GM12878 (cell line): ENCODE data around the gene PRUNE2.

Experiments used
- CBX5 ChIP-seq: sonication (generic); IDR thresholded peaks from 2 replicates; pipeline ENCODE4 v1.6.1; 2016; ENCODE audit warnings: low read depth, moderate library complexity, mild to moderate bottlenecking, inconsistent platforms
- CREM ChIP-seq: IDR thresholded peaks from 2 replicates; pipeline ENCODE4 v1.6.1; 2014; ENCODE audit warnings: antibody characterized with exemption, low read depth
- EP300 ChIP-seq, 2 experiments: fragments of 150-350 bp in 1 of 2; IDR thresholded peaks; 2 replicates each; pipeline ENCODE4 v1.6.1; 2011 to 2012; ENCODE audit warnings: low read depth in 2 of 2, low read length in 2 of 2, borderline replicate concordance in 1 of 2, improper control_type of control experiment in 1 of 2, inconsistent platforms in 1 of 2; ENCODE audit not compliant: control insufficient read depth in 1 of 2
- HCFC1 ChIP-seq: fragments of 150-350 bp; IDR thresholded peaks from 2 replicates; pipeline ENCODE4 v1.6.1; 2014; ENCODE audit warnings: low read length
- JUNB ChIP-seq: IDR thresholded peaks from 2 replicates; pipeline ENCODE4 v1.6.1; 2016; ENCODE audit warnings: antibody characterized with exemption, mild to moderate bottlenecking
- JUND ChIP-seq: IDR thresholded peaks from 2 replicates; pipeline ENCODE4 v1.6.1; 2012; ENCODE audit warnings: low read depth, mild to moderate bottlenecking, low read length, improper control_type of control experiment, moderate library complexity
- POLR2A ChIP-seq: IDR thresholded peaks from 2 replicates; pipeline ENCODE4 v1.6.1; 2011; ENCODE audit warnings: low read depth, mild to moderate bottlenecking, low read length
- SMAD1 ChIP-seq: fragments of 450-650 bp; IDR thresholded peaks from 2 replicates; pipeline ENCODE4 v1.6.1; 2018; ENCODE audit warnings: mild to moderate bottlenecking, low read depth; ENCODE audit not compliant: partially characterized antibody
- SMAD5 ChIP-seq: IDR thresholded peaks from 2 replicates; pipeline ENCODE4 v1.6.1; 2016; ENCODE audit warnings: antibody characterized with exemption, low read depth
- WRNIP1 ChIP-seq: IDR thresholded peaks from 2 replicates; pipeline ENCODE4 v1.6.1; 2011; ENCODE audit warnings: low read depth, low read length, improper control_type of control experiment, borderline replicate concordance
- TF ChIP-seq, protein P1 (sequence below), 3 experiments: IDR thresholded peaks in 2 of 3; conservative IDR thresholded peaks in 1 of 3; 2 replicates each; pipeline ENCODE4 v1.5.1; 2011; ENCODE audit warnings: low read depth in 3 of 3, low read length in 3 of 3, mild to moderate bottlenecking in 3 of 3, control low read depth in 2 of 3, moderate library complexity in 2 of 3, inconsistent platforms in 1 of 3, mixed read lengths in 1 of 3; ENCODE audit not compliant: control insufficient read depth in 2 of 3, insufficient read depth in 1 of 3; ENCODE audit errors: extremely low read depth in 1 of 3
- TF ChIP-seq, protein P2 (sequence below): fragments of 450-650 bp; IDR thresholded peaks from 2 replicates; pipeline ENCODE4 v1.6.1; 2016; ENCODE audit warnings: mild to moderate bottlenecking, moderate library complexity, borderline replicate concordance
- TF ChIP-seq, protein P3 (sequence below): fragments of 450-650 bp; IDR thresholded peaks from 2 replicates; pipeline ENCODE4 v1.6.1; 2016; ENCODE audit warnings: mild to moderate bottlenecking

DNA sequence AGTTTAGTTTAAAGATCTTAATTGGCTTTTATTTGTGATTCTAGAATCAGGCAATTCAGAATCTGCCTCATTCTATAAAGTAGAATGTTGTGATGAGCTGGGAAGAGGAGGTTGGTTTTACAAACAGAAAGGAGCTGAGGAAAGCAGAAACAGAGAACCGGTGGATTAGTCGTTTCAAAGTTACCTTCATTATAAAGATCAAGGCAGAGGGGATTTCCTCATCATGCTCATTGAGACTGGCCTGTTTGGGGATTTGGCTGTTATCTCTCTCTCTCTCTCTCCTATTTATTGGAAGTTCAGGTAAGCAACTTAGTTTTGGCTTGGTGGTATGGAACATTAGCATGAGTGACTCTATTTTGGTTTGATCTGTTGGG lies 313.0 kb downstream of the PRUNE2 start:
- TF ChIP-seq SMAD5 (no peak), SMAD1 (no peak), JUNB (no peak), POLR2A (no peak), CREM (no peak), EP300 (IDR thresholded peaks at IDR 0.05; ENCODE audit: borderline replicate concordance in 1 of 2, control insufficient read depth in 1 of 2, low read depth in 2 of 2, low read length in 2 of 2) (no peak), WRNIP1 (no peak), JUND (no peak), HCFC1 (no peak), CBX5 (no peak)
- TF ChIP-seq, protein P1, sequence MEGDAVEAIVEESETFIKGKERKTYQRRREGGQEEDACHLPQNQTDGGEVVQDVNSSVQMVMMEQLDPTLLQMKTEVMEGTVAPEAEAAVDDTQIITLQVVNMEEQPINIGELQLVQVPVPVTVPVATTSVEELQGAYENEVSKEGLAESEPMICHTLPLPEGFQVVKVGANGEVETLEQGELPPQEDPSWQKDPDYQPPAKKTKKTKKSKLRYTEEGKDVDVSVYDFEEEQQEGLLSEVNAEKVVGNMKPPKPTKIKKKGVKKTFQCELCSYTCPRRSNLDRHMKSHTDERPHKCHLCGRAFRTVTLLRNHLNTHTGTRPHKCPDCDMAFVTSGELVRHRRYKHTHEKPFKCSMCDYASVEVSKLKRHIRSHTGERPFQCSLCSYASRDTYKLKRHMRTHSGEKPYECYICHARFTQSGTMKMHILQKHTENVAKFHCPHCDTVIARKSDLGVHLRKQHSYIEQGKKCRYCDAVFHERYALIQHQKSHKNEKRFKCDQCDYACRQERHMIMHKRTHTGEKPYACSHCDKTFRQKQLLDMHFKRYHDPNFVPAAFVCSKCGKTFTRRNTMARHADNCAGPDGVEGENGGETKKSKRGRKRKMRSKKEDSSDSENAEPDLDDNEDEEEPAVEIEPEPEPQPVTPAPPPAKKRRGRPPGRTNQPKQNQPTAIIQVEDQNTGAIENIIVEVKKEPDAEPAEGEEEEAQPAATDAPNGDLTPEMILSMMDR (IDR thresholded peaks at IDR 0.05 in 2 of 3, conservative IDR thresholded peaks at IDR 0.05 in 1 of 3; ENCODE audit: control insufficient read depth in 2 of 3, extremely low read depth in 1 of 3, insufficient read depth in 1 of 3, low read depth in 3 of 3, low read length in 3 of 3), result no peak
- TF ChIP-seq, protein P2, sequence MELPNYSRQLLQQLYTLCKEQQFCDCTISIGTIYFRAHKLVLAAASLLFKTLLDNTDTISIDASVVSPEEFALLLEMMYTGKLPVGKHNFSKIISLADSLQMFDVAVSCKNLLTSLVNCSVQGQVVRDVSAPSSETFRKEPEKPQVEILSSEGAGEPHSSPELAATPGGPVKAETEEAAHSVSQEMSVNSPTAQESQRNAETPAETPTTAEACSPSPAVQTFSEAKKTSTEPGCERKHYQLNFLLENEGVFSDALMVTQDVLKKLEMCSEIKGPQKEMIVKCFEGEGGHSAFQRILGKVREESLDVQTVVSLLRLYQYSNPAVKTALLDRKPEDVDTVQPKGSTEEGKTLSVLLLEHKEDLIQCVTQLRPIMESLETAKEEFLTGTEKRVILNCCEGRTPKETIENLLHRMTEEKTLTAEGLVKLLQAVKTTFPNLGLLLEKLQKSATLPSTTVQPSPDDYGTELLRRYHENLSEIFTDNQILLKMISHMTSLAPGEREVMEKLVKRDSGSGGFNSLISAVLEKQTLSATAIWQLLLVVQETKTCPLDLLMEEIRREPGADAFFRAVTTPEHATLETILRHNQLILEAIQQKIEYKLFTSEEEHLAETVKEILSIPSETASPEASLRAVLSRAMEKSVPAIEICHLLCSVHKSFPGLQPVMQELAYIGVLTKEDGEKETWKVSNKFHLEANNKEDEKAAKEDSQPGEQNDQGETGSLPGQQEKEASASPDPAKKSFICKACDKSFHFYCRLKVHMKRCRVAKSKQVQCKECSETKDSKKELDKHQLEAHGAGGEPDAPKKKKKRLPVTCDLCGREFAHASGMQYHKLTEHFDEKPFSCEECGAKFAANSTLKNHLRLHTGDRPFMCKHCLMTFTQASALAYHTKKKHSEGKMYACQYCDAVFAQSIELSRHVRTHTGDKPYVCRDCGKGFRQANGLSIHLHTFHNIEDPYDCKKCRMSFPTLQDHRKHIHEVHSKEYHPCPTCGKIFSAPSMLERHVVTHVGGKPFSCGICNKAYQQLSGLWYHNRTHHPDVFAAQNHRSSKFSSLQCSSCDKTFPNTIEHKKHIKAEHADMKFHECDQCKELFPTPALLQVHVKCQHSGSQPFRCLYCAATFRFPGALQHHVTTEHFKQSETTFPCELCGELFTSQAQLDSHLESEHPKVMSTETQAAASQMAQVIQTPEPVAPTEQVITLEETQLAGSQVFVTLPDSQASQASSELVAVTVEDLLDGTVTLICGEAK, result no peak
- TF ChIP-seq, protein P3, sequence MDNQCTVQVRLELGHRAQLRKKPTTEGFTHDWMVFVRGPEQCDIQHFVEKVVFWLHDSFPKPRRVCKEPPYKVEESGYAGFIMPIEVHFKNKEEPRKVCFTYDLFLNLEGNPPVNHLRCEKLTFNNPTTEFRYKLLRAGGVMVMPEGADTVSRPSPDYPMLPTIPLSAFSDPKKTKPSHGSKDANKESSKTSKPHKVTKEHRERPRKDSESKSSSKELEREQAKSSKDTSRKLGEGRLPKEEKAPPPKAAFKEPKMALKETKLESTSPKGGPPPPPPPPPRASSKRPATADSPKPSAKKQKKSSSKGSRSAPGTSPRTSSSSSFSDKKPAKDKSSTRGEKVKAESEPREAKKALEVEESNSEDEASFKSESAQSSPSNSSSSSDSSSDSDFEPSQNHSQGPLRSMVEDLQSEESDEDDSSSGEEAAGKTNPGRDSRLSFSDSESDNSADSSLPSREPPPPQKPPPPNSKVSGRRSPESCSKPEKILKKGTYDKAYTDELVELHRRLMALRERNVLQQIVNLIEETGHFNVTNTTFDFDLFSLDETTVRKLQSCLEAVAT, result no peak
